Fibroblast of skin of abdomen (primary cell): ENCODE results near the gene OR10A3. TPM values are rescaled to one million over a fixed set of nuclear protein-coding genes. Genes with fewer than 3 reads are reported as not detected.
"Not testable (repeated sequence)": the region's sequence is repeated elsewhere in the genome, so short reads cannot be mapped to it uniquely, and the experiment has no call there.

ENCODE experiments used
- DNase-seq: peaks from one replicate; pipeline ENCODE4 v3.0.0-alpha.2; 2013
- polyA plus RNA-seq, 2 experiments: library from polyadenylated mRNA; unstranded; fragments of 120-200 nt; gene quantifications; one replicate each; pipeline ENCODE4 v1.2.1, GENCODE V29; 2013; ENCODE audit not compliant: insufficient read length in 2 of 2

Gene OR10A3
- polyA plus RNA-seq (2013, experiment 1 of 2; ENCODE audit: insufficient read length) = not detected
- polyA plus RNA-seq (2013, experiment 2 of 2; ENCODE audit: insufficient read length) = not detected

GRCh38 chr11:7941608-7942007 is at the start of gene OR10A3:
OR10A3 (minus strand) TSS chr11:7941708; CDS start chr11:7939520, 2,188 bp downstream.
- no peak for DNase-seq

GRCh38 chr11:7987560-7987883 is 46.0 kb upstream of the OR10A3 start:
- not testable (repeated sequence) for DNase-seq

GRCh38 chr11:7986768-7987559 is 45.5 kb upstream of the OR10A3 start, which contains the start of gene EIF3F:
EIF3F (plus strand) TSS chr11:7987337; CDS start chr11:7987353, 16 bp downstream.
- peak; percentile 100 for DNase-seq

GRCh38 chr11:7983832-7984590 is 42.5 kb upstream of the OR10A3 start:
- no peak for DNase-seq

- no peak for DNase-seq
Observed at GRCh38 chr11:7982582-7983119, 41.1 kb upstream of the OR10A3 start.

- DNase-seq = no peak
Observed at GRCh38 chr11:7981619-7982157, 40.2 kb upstream of the OR10A3 start.

GRCh38 chr11:7977232-7977917 is 35.9 kb upstream of the OR10A3 start:
- DNase-seq = peak; percentile 88

GRCh38 chr11:7974668-7975067 is 33.2 kb upstream of the OR10A3 start:
- DNase-seq = peak; percentile 14

GRCh38 chr11:7973011-7973410 is 31.5 kb upstream of the OR10A3 start:
- DNase-seq = no peak

- no peak for DNase-seq
Observed at GRCh38 chr11:7971846-7972245, 30.3 kb upstream of the OR10A3 start.

- peak; percentile 57 for DNase-seq
Observed at GRCh38 chr11:7969756-7970646, 28.5 kb upstream of the OR10A3 start.

- DNase-seq = no peak
Observed at GRCh38 chr11:7968686-7969085, 27.2 kb upstream of the OR10A3 start.

GRCh38 chr11:7967826-7968225 is 26.3 kb upstream of the OR10A3 start:
- DNase-seq = no peak

- DNase-seq = no peak
Observed at GRCh38 chr11:7967097-7967496, 25.6 kb upstream of the OR10A3 start.

GRCh38 chr11:7965386-7965785 is 23.9 kb upstream of the OR10A3 start, which contains the start of gene NLRP10:
NLRP10 (minus strand) TSS chr11:7965447; CDS start chr11:7963495, 1,952 bp downstream.
- DNase-seq = peak; percentile 77

GRCh38 chr11:7964873-7965272 is 23.4 kb upstream of the OR10A3 start:
- peak; percentile 67 for DNase-seq

GRCh38 chr11:7964261-7964660 is 22.8 kb upstream of the OR10A3 start:
- no peak for DNase-seq

- no peak for DNase-seq
Observed at GRCh38 chr11:7955191-7955590, 13.7 kb upstream of the OR10A3 start.

- no peak for DNase-seq
Observed at GRCh38 chr11:7949934-7950333, 8.4 kb upstream of the OR10A3 start.

- no peak for DNase-seq
Observed at GRCh38 chr11:7944123-7944522, 2.6 kb upstream of the OR10A3 start.

- DNase-seq = no peak
Observed at GRCh38 chr11:7941146-7941545, 362 bp downstream of the OR10A3 start.
